ENCODE data around the gene HAUS7.

Gene HAUS7

GRCh38 chrX:153498453-153498852 lies 28.1 kb upstream of the HAUS7 start:
- no peak for DNase-seq

DNA sequence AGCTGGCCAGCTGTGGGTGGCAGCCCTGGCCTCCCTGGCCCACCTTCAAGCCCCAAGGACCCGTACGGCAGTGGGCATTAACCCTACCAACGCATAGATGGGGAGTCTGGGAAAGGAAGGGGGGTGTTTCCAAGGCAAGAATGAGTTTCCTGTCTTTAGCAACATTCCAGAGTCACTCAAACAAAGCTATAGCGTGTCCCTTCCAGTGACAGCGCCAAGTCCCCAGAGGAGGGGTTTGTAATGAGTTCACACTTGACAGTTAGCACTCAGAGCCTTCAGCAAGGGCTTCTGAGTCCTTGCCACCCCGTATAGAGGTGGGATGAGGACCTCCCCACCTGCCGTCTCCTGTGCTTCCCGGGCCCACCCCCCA lies 26.2 kb upstream of the HAUS7 start:
- no peak for DNase-seq

DNA sequence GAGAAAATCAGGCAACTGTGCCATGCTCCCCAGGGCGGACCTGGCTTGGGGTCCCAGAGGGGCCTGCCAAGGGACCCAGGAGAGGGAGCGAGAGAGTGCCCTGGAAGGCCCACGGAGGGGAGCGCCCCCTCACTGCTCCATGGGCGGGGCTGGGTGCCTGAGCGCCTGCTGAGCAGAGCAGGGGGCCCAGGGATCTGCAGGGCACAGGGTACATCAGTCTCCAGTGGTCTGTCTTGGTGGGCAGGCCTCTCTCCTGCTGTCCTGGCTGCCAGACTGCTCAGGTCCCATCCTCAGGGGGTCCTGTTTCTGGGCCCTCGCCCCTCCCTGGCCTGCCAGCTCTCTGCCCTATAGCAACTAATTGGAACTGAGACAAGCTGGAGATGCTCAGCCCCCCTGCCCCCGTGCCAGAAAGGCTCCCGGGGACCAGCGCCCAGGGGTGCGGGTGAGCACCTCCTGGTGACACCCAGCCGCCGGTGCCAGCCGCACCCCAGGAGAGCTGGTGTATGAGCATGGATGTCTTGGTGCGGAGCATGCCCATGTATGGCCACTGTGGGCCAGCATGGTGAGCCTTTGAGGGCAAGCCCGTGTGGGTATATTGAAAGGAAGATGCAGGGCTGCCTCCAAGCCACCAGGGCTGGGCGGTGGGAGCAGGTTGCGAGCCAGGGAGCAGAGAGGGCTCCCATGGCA lies 25.7 kb upstream of the HAUS7 start:
- no peak for DNase-seq

GRCh38 chrX:153495362-153495751 lies 25.0 kb upstream of the HAUS7 start:
- DNase-seq, result no peak

DNA sequence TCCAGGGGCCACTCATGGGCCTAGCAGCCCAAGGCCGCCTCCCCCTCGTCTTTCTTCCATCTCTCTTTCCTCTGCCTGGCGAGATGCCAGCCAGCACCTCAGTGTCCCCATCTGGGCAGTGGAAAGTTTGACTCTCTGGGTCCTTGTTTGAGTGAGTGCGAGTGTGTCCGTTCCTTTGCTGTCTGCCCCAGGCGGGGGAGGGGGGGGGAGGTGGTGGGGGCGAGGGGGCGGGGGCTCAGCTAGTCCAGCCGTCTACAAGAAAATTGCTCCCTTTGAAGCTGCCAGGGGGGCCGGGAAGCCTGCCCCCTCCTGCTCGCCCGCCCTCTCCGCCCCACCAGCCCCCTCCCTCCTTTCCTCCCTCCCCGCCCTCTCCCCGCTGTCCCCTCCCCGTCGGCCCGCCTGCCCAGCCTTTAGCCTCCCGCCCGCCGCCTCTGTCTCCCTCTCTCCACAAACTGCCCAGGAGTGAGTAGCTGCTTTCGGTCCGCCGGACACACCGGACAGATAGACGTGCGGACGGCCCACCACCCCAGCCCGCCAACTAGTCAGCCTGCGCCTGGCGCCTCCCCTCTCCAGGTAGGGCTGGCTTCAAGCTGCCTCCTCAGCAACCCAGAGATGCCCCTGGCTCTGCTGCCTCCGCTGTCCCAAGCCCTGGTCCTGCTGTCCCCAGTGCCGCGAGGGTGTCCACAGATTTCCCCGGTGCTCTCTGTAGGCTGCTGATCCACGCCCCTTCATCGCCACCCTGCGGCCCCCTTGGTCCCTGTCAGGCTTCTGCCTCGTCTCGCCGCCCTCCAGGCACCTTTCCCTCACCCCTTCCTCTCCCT lies 24.4 kb upstream of the HAUS7 start, which contains the start of gene BGN:
BGN (plus strand) TSS at position 440 of the 821 bp plus-strand sequence. CDS start 9,652 bp downstream, outside the sequence.
- no peak for DNase-seq

DNA sequence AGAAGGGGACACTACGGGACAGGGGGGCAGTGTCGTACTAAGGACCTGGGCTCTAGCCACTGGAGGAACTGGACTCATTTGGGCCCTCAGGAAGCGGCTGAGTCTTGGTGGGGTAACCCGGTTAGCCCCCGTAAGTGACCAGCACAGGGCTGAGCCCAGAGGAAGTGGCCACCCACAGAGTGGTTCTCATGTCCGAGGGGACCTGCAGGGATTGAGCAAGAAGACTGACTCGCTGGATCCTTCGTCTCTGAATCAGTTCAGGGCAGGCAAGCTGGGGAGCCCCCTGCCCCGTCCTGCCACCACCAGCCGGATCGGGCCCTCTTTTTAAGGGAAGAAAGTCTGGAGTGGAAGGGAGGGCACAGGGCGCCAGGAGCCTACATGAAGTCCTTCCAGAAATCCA lies 23.7 kb upstream of the HAUS7 start:
- no peak for DNase-seq

- no peak for DNase-seq
Measured at GRCh38 chrX:153493085-153493484, 22.7 kb upstream of the HAUS7 start.

DNA sequence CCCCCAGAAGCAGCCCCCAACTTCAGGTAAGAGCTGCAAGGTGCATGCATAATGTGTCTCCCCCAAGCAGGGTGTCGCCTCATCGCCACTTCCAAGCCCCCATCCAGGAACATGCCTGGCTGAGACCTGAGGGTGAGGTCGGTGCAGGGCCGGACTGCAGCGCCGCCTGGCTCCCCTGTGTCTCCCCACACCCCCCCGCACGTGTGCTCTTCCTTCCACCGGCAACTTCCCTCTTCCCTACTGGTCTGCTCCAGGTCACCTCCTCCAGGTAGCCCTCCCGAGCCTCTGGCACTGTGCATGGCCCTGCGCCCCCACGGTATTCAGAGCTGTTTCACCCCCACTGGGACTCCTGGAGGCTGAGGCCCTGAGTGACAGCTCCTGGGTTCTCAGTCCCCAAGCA lies 22.2 kb upstream of the HAUS7 start:
- no peak for DNase-seq

- no peak for DNase-seq
Measured at GRCh38 chrX:153491918-153492317, 21.5 kb upstream of the HAUS7 start.

DNA sequence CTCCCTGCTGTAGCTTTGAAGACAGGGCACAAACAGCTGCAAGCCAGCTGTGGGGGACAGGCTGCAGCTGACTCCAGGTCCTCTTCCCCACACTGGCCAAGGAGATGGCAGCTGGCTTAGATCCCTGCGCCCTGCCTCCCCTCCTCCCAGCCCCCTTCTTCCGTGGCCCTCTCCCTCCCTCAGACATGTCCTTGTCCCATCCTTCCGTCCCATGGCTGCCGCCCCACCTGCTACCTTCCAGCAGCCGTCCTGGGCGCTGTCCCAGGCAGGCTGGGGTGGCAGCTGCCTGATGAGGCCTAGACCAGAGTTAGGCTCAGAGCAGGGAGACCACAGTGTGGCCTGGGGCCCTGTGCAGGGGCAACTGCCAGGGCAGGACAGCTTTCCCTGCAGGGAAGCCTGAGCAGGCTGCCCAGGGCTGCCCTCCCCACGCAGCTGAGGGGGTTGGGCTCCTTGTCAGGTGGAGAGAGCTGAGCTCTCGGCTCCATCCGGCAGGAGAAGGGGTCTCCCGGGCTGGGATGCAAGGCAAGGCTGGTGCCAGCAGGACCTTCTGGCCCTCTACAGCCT lies 21.1 kb upstream of the HAUS7 start:
- no peak for DNase-seq

GRCh38 chrX:153490217-153490930 lies 20.0 kb upstream of the HAUS7 start:
- no peak for DNase-seq

- no peak for DNase-seq
Measured at GRCh38 chrX:153488231-153488914, 18.0 kb upstream of the HAUS7 start.

DNA sequence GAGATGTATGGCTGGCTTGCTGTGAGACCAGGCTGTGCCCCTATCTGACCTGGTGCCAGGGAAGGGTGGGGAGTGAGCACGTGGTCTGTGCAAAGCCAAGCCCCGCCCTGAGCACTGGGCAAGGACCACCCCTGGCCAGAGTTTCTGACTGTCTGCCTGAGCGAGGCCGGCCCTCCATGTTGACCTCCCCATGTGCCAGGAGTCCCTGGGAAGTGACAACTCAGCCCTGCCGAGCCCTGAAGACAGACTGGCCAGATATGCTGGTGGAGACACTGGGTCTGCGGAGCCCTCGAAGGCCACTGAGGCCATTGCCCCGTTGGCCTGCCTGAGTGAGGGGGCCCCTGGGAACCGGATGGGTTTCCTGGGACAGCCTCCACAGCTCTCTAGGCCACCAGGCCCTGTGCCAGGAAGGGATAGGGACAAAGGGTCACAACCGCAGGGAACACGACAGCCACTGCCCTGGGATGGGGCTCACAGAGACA lies 17.3 kb upstream of the HAUS7 start:
- no peak for DNase-seq

- DNase-seq, result no peak
Measured at GRCh38 chrX:153486171-153486570, 15.8 kb upstream of the HAUS7 start.

- DNase-seq, result no peak
Measured at GRCh38 chrX:153485396-153486080, 15.2 kb upstream of the HAUS7 start.

DNA sequence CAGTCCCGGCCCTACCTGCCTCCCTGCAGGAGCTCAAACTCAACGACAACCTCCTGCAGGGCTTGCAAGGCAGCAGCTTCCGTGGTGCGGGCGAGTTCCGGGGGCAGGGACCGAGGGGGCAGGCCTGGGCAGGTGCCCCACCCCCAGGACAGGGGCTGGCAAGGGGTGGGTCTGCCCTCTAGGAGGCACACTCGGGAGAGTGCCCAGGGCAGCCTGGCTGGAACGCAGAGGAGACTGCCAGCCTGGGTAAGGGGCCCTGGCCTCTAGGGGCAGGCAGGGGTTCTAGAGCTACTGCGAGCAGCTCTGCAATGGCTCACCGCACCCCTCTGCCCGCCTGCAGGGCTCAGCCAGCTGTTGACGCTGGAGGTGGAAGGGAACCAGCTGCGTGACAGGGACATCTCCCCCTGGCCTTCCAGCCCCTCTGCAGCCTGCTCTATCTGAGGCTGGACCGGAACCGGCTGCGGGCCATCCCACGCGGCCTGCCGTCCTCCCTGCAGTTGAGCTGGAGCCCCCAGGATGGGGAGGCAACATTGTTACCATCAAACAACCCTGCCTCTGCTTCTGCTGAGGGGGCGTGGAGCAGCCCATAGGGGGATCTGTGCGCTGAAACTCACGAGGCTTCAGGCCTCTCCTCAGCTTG lies 12.1 kb upstream of the HAUS7 start:
- no peak for DNase-seq

DNA sequence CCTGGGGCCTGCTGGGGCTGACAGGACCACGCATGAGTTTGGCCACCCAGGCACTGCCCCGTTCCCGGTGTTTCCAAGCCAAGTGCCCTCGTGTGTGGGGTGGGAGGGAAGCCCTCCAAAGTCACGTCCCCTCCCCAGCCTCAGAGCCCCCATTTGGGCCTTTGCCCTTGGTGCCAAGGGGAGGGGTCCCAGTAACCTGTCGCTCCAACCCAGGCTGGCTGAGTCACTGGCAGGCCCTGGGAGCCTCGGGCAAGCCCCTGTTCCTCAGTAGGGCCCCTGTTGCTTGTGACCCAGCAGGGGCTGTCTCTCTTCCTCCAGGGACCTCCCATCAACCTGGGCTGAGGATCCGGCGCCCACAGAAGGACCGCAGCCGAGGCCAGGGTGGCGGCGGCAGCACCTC lies 10.7 kb upstream of the HAUS7 start:
- DNase-seq, result no peak

- DNase-seq, result no peak
Measured at GRCh38 chrX:153478746-153479145, 8.4 kb upstream of the HAUS7 start.

- no peak for DNase-seq
Measured at GRCh38 chrX:153477901-153478300, 7.5 kb upstream of the HAUS7 start.

DNA sequence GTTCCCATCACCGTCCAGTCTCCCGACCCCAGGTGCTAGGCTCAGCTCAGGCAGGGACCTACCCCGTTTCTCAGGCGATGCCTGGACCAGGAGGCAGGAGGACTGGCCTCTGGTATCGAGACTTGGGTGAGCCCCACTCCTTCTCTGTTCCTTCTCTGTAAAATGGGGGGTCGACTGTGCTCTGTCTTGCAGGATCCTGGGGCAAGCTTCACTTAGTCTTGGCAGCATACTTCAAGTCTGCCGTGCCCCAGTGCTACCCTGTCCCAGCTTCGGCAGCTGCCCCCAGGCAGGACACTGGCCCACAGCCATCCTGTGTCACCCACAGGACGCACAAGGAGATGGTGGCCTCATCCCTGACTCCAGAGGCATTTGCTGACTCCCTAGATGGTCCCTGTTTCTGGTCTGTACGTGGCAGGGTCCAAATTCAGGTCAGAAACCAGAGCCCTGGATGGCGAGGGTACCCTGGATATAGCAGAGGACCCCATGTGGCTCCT lies 7.0 kb upstream of the HAUS7 start:
- no peak for DNase-seq

GRCh38 chrX:153476666-153477363 lies 6.4 kb upstream of the HAUS7 start:
- no peak for DNase-seq
